Measurements from ENCODE around the gene ENTPD5.
"Not testable (repeated sequence)": the region's sequence is repeated elsewhere in the genome, so short reads cannot be mapped to it uniquely, and the experiment has no call there.

ENTPD5 gene

GRCh38 chr14:73998726-73999125, 20.4 kb downstream of the ENTPD5 start:
- DNase-seq: no peak

- DNase-seq: no peak
Measured at GRCh38 chr14:73997944-73998447, 21.1 kb downstream of the ENTPD5 start.

- no peak for DNase-seq
Measured at GRCh38 chr14:73997108-73997943, 21.8 kb downstream of the ENTPD5 start.

DNA sequence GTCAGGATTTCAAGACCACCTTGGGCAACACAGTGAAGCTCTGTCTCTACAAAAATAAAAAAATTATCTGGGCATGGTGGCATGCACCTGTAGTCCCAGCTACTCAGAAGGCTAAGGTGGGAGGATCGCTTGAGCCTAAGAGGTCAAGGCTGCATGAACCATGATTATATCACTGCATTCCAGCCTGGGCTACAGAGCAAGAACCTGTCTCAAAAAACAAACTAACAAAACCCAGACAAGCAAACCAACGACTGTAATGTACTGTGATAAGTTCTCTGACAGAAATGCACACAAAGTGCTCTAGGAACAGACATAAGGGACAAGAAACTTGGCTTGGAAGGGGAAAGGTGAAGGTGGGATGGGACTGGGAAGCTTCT, 22.4 kb downstream of the ENTPD5 start:
- DNase-seq: no peak

- DNase-seq: no peak
Measured at GRCh38 chr14:73995977-73996378, 23.1 kb downstream of the ENTPD5 start.

GRCh38 chr14:73994926-73995325, 24.2 kb downstream of the ENTPD5 start:
- not testable (repeated sequence) for DNase-seq

- DNase-seq: no peak
Measured at GRCh38 chr14:73991092-73991491, 28.0 kb downstream of the ENTPD5 start.

GRCh38 chr14:73988656-73989055, 30.4 kb downstream of the ENTPD5 start:
- not testable (repeated sequence) for DNase-seq

DNA sequence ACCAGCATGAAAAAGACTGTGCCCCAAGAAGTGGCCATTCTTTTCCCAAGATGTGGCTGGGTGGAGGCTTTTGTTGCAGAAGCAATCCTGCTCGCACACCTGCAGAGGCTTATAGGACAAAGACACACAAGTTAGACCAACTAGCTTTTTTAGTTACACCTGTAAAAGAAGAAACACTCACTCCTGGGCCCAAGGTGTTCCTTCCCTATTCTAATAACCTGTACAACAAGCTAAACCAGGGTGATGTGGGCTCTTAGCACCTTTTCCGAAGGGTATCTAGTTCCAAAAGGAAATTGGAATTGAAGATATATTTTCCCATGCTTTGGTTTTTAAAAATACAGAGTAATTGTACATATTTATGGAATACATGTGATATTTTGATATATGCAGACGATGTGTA, 31.0 kb downstream of the ENTPD5 start:
- DNase-seq: no peak

- no peak for DNase-seq
Measured at GRCh38 chr14:73977896-73978295, 41.2 kb downstream of the ENTPD5 start.

GRCh38 chr14:73976125-73976524, 43.0 kb downstream of the ENTPD5 start:
- no peak for DNase-seq

DNA sequence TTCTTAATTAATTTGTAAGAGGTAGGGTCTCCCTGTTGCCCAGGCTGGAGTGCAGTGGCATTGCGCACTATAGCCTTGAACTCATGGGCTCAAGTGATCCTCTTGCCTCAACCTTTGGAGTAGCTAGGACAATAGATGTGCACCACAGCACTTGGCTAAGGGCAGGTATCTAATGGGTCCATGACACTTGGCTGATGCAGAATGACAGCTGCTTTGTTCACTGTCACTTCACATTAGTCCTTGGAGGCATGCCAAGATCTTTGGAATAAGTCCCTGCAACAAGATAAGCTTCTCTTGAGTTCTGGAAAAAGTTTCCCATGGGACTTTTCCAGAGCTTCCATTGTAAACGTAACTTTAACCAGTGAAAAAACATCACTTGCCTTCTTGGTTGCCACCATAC, 45.6 kb downstream of the ENTPD5 start:
- no peak for DNase-seq

DNA sequence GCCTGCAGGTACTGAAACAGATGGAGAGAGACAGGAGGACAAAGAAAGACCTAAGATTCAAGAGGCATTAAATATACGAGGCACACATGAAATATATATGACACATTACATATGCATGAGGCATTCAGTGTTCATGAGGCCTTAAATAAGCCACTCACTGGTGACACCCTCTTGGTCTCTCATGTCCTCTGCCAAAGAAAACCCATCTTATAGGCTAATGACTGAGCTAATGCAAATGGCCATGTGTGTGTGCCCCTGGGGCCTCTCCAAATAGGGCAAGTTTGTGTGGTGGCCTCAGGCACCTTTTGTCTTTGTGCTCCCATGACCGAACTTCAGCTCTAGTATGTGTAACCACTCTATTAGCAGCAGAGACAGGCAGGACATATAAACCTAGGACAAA, 50.2 kb downstream of the ENTPD5 start:
- no peak for DNase-seq

GRCh38 chr14:73965216-73965615, 53.9 kb downstream of the ENTPD5 start:
- no peak for DNase-seq

GRCh38 chr14:73961192-73961591, 57.9 kb downstream of the ENTPD5 start:
- DNase-seq: no peak

- DNase-seq: peak; percentile 35
Measured at GRCh38 chr14:73958591-73958990, 60.5 kb downstream of the ENTPD5 start.

- DNase-seq: no peak
Measured at GRCh38 chr14:73955674-73956073, 63.4 kb downstream of the ENTPD5 start.

DNA sequence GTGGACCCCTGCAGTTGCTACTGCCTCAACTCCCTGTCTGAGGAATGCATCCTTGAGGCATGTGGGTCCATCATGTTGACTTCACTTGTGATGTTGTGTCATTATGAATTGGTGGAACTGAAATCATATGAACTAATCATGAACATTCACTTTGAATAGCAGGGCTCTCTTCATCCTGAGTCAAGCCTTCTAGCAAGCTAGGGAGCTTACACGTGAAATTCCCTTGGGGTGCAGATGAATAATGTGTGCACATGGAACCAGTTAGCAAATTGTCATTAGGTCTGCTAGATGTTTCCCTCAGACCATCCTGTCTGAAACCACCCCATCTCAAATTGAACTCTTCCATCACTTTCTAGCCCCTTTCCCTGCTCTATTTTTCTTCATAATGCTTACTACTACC, 65.4 kb downstream of the ENTPD5 start:
- no peak for DNase-seq

DNA sequence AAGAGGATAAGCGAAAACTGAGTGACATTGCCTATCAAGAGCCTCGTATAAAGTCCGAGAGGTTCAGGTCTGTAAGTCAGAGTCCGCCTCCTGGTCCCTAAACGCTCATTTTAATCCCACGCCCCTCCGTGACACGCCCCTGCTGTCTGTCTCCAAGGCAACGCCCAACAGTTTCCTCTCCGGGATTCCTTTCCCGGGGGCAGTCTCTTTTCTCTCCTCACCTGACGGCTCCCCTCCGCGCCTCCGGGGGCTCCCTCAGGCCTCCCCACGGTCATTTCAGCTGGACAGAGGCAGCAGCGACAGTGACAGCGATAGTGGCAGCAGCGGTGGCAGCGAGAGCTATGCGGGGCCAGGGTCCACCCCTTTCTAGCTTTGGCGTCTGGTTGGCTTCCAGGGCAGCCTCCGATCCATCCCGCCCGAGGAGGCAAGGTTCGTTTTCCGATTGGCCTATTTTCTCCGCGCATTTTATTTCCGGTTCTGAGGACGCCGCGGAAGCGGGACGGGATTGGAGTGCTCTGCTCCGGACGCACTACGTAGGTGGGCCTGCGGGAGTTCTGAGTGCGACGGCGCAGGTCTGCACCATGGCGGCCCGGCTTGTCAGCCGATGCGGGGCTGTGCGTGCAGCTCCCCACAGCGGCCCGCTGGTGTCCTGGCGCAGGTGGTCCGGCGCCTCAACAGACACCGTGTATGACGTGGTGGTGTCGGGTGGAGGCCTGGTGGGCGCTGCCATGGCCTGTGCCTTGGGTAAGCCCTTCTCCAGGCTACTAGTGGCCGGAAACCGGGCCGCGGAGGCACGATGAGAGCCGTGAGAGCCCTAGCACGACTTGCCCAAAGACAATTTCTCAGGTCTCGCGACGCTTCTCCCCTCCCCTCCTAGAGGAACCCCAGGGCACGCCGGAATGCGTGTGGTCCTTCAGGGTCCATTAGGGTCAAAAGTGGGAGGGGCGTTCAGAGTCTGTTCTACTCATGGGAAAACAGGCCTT, 69.0 kb downstream of the ENTPD5 start, which contains the start of the genes COQ6 and FAM161B:
Gene COQ6 (plus strand): TSS at position 551 of the 983 bp plus-strand sequence. CDS start 31 bp downstream, at position 582.
Gene FAM161B (minus strand): TSS at position 343 of the 983 bp plus-strand sequence. CDS start 68 bp downstream, at position 275.
- peak; percentile 97 for DNase-seq

DNA sequence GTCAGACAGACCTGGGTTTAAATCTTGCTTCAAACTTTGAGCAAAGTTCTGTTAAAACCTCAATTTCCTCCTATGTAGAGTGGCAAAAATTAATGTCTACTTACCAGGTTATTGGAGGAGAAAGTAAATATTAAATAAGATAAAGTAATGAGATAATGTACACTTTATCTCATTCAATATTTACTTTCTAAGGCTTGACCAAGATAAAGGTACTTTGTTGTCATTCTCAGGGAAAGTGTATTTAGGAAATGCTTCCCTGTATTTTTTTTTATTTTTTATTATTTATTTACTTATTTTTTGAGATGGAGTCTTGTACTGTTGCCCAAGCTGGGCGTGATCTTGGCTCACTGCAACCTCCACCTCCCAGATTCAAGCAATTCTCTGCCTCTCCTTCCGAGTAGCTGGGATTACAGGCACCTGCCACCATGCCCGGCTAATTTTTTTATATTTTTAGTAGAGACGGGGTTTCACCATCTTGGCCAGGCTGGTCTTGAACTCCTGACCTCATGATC, 73.9 kb downstream of the ENTPD5 start:
- no peak for DNase-seq

DNA sequence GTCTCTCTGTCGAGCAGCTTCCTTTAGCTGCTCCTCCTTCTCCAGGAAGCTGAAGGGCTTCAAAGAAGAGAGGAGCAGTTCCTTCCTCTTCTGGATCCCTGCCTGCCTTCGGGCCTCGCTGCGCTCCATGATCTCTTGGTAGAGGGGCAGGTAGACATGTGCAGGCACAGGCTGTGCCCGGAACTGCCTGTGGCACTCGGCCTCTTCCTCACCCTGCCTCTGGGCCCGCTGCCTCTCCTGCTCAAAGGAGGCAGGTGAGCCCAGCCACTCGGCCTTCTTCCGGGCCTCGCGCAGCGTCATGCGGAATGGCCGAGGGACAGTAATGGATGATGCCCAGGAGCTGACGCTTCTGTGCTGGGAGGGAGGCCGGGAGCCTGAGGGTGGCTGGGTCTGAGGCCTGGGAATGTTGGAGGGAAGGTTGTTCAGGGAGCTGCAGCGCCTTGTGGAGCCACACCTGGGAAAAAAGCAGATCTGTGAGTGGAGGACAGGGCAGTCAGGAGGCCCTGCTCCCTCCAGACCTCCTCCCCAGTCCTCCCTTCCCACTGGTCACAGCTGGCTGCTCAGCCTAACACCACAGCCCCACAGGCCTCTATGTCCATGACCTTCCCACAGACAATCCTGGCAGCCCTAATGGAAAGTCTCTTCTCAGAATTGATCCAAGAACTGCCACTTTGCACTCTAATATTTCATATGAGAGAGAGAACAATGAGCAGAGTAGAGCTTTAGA, 74.5 kb downstream of the ENTPD5 start:
- no peak for DNase-seq

- DNase-seq: no peak
Measured at GRCh38 chr14:73943083-73943482, 76.0 kb downstream of the ENTPD5 start.

All from right hindlimb (tissue), 1 donor.